ENCODE results near the gene ERMP1. TPM values are rescaled to one million over a fixed set of nuclear protein-coding genes. Genes with fewer than 3 reads are reported as not detected.

Gene ERMP1
- total and polyA plus RNA-seq, 12 donors, result 5.1 to 26.2 (median 22.3) TPM

GRCh38 chr9:5866685-5867084 is 33.8 kb upstream of the ERMP1 start:
- Histone ChIP-seq H3K9me3 (no peaks in the 10 kb centered on the region), H3K4me3 (no peak overlapping the region), H3K27ac (no peak overlapping the region), H3K27me3 (no peaks in the 10 kb centered on the region), H3K36me3 (peaks cover 0 to 6% (median 0%) of the 10 kb centered on the region in 9 donors), H3K4me1 (peaks cover 0 to 12% (median 0%) of the 10 kb centered on the region in 9 donors)
- intact Hi-C loops (cut with DNase I), result no loop called here
- DNase-seq (no peak), ATAC-seq (no peak)
- TF ChIP-seq CTCF (IDR thresholded peaks at IDR 0.05), result no peak
- WGBS, 2 donors, result 87 to 96% methylated on average over 3 of the region's 3 CpGs

GRCh38 chr9:5866272-5866671 is 33.4 kb upstream of the ERMP1 start:
- 94 to 96% methylated on average over 2 of the region's 2 CpGs for WGBS, 2 donors
- Histone ChIP-seq H3K27ac (no peak overlapping the region), H3K4me3 (no peak overlapping the region), H3K4me1 (peaks cover 0 to 12% (median 0%) of the 10 kb centered on the region in 9 donors), H3K9me3 (no peaks in the 10 kb centered on the region), H3K36me3 (peaks cover 0 to 6% (median 0%) of the 10 kb centered on the region in 9 donors), H3K27me3 (no peaks in the 10 kb centered on the region)
- intact Hi-C loops (cut with DNase I), result no loop called here
- DNase-seq (no peak), ATAC-seq (no peak)
- TF ChIP-seq CTCF (IDR thresholded peaks at IDR 0.05), result no peak

- no peak for DNase-seq
- intact Hi-C loops (cut with DNase I), result no loop called here
- WGBS, 2 donors, result 91 to 94% methylated on average over 4 of the region's 4 CpGs
- ATAC-seq, result no peak
- Histone ChIP-seq H3K36me3 (peaks cover 0 to 6% (median 0%) of the 10 kb centered on the region in 9 donors), H3K4me1 (peaks cover 0 to 12% (median 0%) of the 10 kb centered on the region in 9 donors), H3K27ac (no peak overlapping the region), H3K27me3 (no peaks in the 10 kb centered on the region), H3K4me3 (no peak overlapping the region), H3K9me3 (no peaks in the 10 kb centered on the region)
- no peak for TF ChIP-seq CTCF (IDR thresholded peaks at IDR 0.05)
These were observed 31.5 kb upstream of the ERMP1 start for GRCh38 chr9:5864446-5864845.

GRCh38 chr9:5863092-5863746 is 30.3 kb upstream of the ERMP1 start:
- intact Hi-C loops (cut with DNase I), result no loop called here
- Histone ChIP-seq H3K9me3 (no peaks in the 10 kb centered on the region), H3K27me3 (no peaks in the 10 kb centered on the region), H3K4me3 (no peak overlapping the region), H3K27ac (no peak overlapping the region), H3K4me1 (peaks cover 0 to 12% (median 0%) of the 10 kb centered on the region in 9 donors), H3K36me3 (peaks cover 0 to 6% (median 0%) of the 10 kb centered on the region in 9 donors)
- 45 to 55% methylated on average over 2 of the region's 2 CpGs for WGBS, 2 donors
- TF ChIP-seq CTCF (IDR thresholded peaks at IDR 0.05), result no peak
- peak; percentile 18 to 26 for DNase-seq
- peak; percentile 46 to 91 (median 86) for ATAC-seq

All from heart right ventricle (tissue), 16 donors.